ACC112 (cell line): ENCODE results near the gene CD300LB.
"Not testable (repeated sequence)": the region's sequence is repeated elsewhere in the genome, so short reads cannot be mapped to it uniquely, and the experiment has no call there.

Source experiments
- H2AFZ ChIP-seq: fragments of 200-600 bp; sonication (generic); one replicate; pipeline ENCODE4 v1.6.0; 2017; ENCODE audit warnings: antibody characterized with exemption, low read length; ENCODE audit not compliant: unreplicated experiment
- H3K27ac ChIP-seq: fragments of 200-600 bp; sonication (generic); 2 replicates; pipeline ENCODE4 v1.5.1; 2014; ENCODE audit warnings: low read depth, mild to moderate bottlenecking, antibody characterized with exemption, low read length, moderate library complexity
- H3K27me3 ChIP-seq: fragments of 200-600 bp; sonication (generic); 2 replicates; pipeline ENCODE4 v1.6.1; 2014; ENCODE audit warnings: mild to moderate bottlenecking, antibody characterized with exemption, low read length, moderate library complexity, mixed read lengths; ENCODE audit not compliant: insufficient read depth
- H3K36me3 ChIP-seq: fragments of 200-600 bp; sonication (generic); 2 replicates; pipeline ENCODE4 v1.6.1; 2016; ENCODE audit warnings: mild to moderate bottlenecking, antibody characterized with exemption, low read length, moderate library complexity, mixed read lengths; ENCODE audit not compliant: insufficient read depth
- H3K4me1 ChIP-seq: fragments of 200-600 bp; sonication (generic); one replicate; pipeline ENCODE4 v1.6.1; 2016; ENCODE audit warnings: low read length, mixed read lengths; ENCODE audit not compliant: insufficient read depth, unreplicated experiment, control insufficient read depth
- H3K4me3 ChIP-seq: fragments of 200-600 bp; sonication (generic); 2 replicates; pipeline ENCODE4 v1.5.1; 2014; ENCODE audit warnings: mild to moderate bottlenecking, low read depth, low read length
- H3K79me2 ChIP-seq: fragments of 200-600 bp; sonication (generic); one replicate; pipeline ENCODE4 v1.6.0; 2016; ENCODE audit warnings: low read length; ENCODE audit not compliant: control insufficient read depth, unreplicated experiment, insufficient read depth

Gene CD300LB

DNA sequence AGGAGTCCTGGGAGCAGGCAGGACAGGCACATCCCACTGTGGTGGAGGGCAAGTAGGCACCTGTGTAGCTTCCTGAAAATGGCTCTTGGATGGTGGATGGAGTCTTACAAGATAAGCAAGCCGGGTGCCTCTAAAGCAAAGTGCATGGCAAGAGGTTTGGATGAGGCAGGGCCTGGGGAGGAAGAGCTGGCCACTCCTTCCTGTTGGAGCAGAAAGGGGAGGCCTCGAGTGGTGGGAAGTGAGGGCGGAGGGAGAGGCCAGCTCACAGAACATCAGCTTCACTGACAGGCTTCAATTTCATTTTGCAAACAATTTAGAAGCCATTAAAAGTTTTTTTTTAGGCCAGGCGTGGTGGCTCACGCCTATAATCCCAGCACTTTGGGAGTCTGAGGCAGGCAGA, 33.8 kb downstream of the CD300LB start:
- no peaks in the 10 kb centered on the region for H3K79me2 ChIP-seq
- H3K27ac ChIP-seq, result no peak overlapping the region
- H3K4me1 ChIP-seq, result no peaks in the 10 kb centered on the region
- H3K4me3 ChIP-seq, result no peak overlapping the region
- H3K36me3 ChIP-seq, result no peaks in the 10 kb centered on the region
- H2AFZ ChIP-seq, result no peak overlapping the region
- H3K27me3 ChIP-seq, result peaks cover 8% of the 10 kb centered on the region; the same call in 1 of the 2 replicates

DNA sequence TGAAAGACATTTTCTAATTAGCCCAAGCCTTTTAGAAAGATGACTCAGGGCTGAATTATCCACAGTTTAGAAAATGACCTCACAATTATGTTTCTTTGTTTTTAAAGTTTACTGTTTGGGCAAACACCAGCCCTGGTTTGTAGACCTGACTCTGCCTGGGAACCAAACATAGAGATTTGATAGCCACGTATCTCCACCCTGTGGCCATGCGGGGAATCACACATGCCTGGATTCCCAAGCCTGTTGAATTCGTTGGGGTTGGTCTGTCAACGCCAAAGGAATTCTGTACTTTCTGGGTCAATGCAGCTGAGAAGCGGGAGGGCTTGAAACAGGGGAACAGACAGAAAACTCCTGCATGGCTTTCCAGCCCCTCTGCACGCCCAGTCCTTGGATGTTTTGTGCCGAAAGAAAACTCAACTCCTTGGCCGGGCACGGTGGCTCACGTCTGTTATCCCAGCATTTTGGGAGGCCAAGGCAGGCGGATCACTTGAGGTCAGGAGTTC, 37.9 kb downstream of the CD300LB start:
- Histone ChIP-seq H3K27me3 (peaks cover 12% of the 10 kb centered on the region), H3K79me2 (no peaks in the 10 kb centered on the region), H3K4me1 (no peaks in the 10 kb centered on the region), H3K36me3 (no peaks in the 10 kb centered on the region), H2AFZ (no peak overlapping the region), H3K27ac (no peak overlapping the region), H3K4me3 (no peak overlapping the region)

DNA sequence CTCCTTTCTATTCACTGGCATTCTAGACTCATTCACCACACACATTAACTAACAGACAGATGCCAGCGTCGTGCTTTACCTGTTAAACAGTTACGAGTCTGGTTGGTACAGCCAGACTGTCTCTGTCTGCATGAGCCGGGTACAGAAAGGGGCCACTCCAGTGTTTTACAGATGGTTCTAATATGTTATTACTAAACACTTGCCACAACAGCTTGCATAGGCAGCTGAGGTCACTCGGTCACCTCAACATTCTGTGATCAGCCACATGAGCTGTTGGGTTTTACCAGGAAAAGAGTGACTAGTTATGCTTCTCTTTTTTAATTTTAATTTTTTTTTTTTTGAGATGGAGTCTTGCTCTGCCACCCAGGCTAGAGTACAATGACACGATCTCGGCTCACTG, 39.6 kb downstream of the CD300LB start:
- Histone ChIP-seq H3K27me3 (peaks cover 12% of the 10 kb centered on the region), H2AFZ (no peak overlapping the region), H3K36me3 (no peaks in the 10 kb centered on the region), H3K4me3 (no peak overlapping the region), H3K4me1 (no peaks in the 10 kb centered on the region), H3K79me2 (no peaks in the 10 kb centered on the region), H3K27ac (no peak overlapping the region)

DNA sequence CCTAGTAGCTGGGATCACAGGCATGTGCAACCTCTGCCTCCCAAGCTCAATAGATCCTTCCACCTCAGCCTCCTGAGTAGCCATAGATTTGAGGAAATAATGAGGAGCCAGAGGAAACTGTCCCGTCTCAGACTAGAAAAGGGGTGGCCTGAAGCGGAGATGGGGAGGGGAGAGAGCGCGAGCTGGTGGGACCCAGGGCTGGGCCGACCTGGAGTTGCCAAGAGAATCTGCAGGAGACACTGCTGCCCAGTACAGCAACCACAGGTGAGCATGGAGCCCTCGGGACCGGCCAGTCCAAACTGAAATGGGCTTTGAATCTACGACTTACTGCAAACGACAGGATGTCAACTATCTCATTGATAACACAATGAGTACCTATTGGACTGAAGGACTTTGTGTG, 40.6 kb downstream of the CD300LB start:
- no peak overlapping the region for H3K4me3 ChIP-seq
- H3K4me1 ChIP-seq, result no peaks in the 10 kb centered on the region
- no peaks in the 10 kb centered on the region for H3K36me3 ChIP-seq
- no peak overlapping the region for H2AFZ ChIP-seq
- H3K27ac ChIP-seq, result no peak overlapping the region
- no peaks in the 10 kb centered on the region for H3K79me2 ChIP-seq
- peaks cover 13% of the 10 kb centered on the region for H3K27me3 ChIP-seq

DNA sequence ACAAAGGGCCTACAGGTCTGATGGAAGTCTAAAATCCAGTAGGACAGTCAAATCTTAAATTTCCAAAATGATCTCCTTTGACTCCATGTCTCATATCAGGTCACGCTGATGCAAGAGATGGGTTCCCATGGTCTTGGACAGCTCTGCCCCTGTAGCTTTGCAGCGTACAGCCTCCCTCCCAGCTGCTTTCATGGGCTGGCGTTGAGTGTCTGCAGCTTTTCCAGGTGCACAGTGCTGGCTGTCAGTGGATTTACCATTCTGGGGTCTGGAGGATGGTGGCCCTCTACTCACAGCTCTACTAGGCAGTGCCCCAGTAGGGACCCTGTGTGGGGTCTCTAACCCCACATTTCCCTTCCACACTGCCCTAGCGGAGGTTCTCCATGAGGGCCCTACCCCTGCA, 43.0 kb downstream of the CD300LB start:
- H3K27ac ChIP-seq, H2AFZ ChIP-seq, H3K4me3 ChIP-seq, H3K79me2 ChIP-seq, H3K4me1 ChIP-seq, H3K36me3 ChIP-seq: not testable (repeated sequence)
- peaks cover 26% of the 10 kb centered on the region for H3K27me3 ChIP-seq

DNA sequence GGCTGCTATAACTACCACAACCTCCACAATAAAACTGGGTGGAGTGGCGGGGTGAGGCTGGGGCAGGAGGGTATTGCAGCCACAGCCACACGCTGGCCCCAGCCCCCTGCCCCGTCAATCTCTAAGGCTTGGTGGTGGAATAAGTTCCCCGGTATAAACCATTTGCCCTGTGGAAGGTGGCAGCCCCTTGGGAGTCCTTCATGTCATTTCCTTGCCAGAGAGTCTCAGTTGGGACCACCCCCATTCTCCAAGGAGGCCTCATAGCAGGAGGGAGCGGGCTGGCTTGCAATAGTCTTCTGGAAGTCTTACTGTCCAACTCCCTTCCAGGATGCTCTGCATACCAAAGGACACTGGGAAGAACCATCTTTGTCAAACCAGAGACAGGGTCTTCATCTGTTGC, 45.4 kb downstream of the CD300LB start:
- Histone ChIP-seq H3K4me1 (no peaks in the 10 kb centered on the region), H3K4me3 (no peak overlapping the region), H2AFZ (no peak overlapping the region), H3K27ac (no peak overlapping the region), H3K79me2 (no peaks in the 10 kb centered on the region), H3K36me3 (no peaks in the 10 kb centered on the region), H3K27me3 (peaks cover 37% of the 10 kb centered on the region)

DNA sequence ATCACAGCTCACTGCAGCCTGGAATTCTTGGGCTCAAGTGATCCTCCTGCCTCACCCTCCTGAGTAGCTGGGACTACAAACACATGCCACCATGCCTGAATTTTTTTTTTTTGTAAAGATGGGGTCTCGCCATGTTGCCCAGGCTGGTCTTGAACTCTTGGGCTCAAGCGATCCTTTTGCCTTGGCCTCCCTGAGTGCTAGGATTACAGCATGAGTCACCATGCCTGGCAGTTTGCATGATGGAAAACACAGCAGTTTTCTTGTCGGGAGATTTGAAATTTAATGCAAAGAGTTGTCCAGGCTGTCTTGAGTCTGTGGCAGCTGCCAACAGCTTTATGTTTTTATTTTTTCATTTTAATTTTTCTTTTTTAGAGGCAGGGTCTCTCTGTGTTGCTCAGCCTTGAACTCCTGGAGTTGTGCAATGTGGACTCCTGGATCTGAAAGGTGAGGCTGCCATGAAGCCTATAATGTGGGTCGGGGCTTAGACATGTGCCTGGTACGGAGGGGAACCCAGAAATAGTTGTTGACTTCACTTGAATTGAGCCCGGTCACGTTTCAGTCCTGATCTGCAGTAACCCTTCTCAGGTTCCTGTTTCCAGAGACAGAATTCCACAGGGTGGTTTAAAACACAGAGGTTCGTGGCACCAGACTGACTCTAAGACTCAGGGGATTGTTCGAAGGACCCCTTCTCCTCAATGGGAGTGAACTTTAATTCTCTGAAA, 46.1 kb downstream of the CD300LB start:
- H3K36me3 ChIP-seq, result no peaks in the 10 kb centered on the region
- H3K79me2 ChIP-seq, result no peaks in the 10 kb centered on the region
- no peak overlapping the region for H3K27ac ChIP-seq
- no peaks in the 10 kb centered on the region for H3K4me1 ChIP-seq
- H3K4me3 ChIP-seq, result no peak overlapping the region
- no peak overlapping the region for H2AFZ ChIP-seq
- peaks cover 34% of the 10 kb centered on the region for H3K27me3 ChIP-seq

DNA sequence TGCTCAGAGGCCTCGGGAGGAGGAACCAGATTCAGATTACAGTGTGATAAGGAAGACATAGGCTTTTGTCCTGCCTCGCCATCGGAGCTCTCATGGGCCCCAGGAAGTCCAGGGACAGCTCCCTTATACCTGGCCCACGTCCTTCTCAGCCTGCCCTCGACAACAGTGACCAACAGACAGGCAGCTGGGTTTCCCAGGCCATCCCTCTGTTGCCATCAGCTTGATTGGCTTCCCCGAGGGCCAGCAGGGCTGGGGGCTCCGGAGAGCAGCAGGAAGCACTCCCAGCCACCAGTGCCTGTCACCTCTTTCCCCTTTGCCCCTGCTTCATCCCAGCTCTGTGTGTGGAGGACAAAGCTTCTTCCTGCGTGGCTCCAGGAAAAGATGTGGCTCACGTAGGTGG, 47.2 kb downstream of the CD300LB start:
- peaks cover 34% of the 10 kb centered on the region for H3K27me3 ChIP-seq
- H3K4me3 ChIP-seq, result no peak overlapping the region
- no peaks in the 10 kb centered on the region for H3K4me1 ChIP-seq
- H3K36me3 ChIP-seq, result no peaks in the 10 kb centered on the region
- H2AFZ ChIP-seq, result no peak overlapping the region
- no peaks in the 10 kb centered on the region for H3K79me2 ChIP-seq
- no peak overlapping the region for H3K27ac ChIP-seq

DNA sequence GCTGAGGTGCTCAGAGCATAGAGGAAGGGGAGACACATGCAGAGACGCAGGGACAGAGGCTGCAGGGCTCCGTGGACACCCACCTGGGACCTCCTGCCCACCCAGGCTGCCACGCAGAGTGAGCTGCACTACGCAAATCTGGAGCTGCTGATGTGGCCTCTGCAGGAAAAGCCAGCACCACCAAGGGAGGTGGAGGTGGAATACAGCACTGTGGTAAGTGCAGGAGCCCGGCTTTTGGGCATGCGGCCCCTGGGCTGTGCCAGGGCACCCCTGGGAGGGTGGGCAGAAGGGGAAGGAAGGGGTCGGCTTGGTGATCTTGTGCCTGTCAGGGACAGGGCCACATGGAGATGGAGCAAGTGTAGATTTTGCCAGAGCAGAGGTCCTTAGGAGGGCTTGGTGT, 49.7 kb downstream of the CD300LB start:
- H3K27me3 ChIP-seq, result peaks cover 34% of the 10 kb centered on the region
- H3K36me3 ChIP-seq, result no peaks in the 10 kb centered on the region
- no peaks in the 10 kb centered on the region for H3K4me1 ChIP-seq
- H3K79me2 ChIP-seq, result no peaks in the 10 kb centered on the region
- no peak overlapping the region for H2AFZ ChIP-seq
- H3K4me3 ChIP-seq, result no peak overlapping the region
- no peak overlapping the region for H3K27ac ChIP-seq

DNA sequence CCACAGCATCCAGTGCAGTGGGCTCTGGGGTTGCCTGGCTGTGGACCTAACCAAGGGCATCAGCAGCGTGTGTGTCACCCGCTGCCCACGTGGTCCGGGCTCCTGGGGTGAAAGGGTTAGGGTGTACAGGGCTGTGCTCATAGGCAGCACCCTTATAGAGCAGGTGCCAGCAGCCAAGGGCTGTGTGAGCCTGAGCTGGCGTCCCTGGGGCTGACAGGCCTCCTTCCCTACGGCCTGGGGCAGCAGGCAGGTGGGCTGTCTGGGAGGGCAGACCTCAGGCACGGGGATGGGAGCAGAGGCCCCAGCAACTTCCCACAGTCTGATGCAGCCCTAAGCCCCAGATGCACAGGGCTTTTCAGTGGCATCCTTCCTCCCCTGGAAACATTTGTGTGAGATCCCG, 51.0 kb downstream of the CD300LB start:
- Histone ChIP-seq H3K27ac (no peak overlapping the region), H3K79me2 (no peaks in the 10 kb centered on the region), H2AFZ (no peak overlapping the region), H3K4me1 (no peaks in the 10 kb centered on the region), H3K36me3 (no peaks in the 10 kb centered on the region), H3K27me3 (peaks cover 23% of the 10 kb centered on the region), H3K4me3 (no peak overlapping the region)

DNA sequence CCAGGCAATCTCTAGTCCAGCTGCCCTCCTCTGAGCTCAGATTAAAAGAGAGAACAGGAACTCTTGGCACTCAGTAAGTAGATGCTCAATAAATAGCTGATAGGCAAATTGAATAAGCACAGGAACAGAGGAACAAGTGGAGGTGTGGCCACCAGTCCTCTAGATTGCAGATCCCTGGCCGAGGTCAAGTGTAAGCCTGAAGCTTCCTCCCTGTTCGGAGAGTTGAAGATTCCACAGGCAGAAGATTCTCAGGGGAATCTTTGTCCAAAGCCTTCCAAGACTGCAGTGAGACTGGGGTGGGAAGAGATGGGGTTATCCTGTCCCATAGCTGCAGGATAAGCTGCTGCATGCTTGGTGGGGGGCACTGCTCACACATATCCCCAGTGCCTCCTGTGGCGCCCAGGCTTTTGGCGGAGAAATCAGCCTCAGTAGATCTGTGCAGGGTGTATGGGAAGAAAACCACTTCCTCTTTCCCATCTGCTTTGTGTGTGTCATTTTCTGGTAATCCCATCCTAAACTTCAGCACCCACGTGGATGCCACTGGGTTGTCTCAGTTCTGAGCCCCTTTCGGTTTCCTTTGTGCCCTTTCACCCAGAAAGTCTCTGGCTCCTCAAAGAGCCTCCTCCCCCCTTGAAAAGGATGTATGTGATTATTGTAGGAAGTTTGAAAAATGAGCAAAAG, 52.7 kb downstream of the CD300LB start:
- Histone ChIP-seq H3K27ac (no peak overlapping the region), H3K27me3 (peaks cover 12% of the 10 kb centered on the region; the same call in 1 of the 2 replicates), H3K4me3 (no peak overlapping the region), H2AFZ (no peak overlapping the region), H3K36me3 (no peaks in the 10 kb centered on the region), H3K79me2 (no peaks in the 10 kb centered on the region), H3K4me1 (no peaks in the 10 kb centered on the region)
